Breast epithelium (tissue), 4 donors: Measurements from ENCODE around the gene RNU6-9. TPM values are rescaled to one million over a fixed set of nuclear protein-coding genes. Genes with fewer than 3 reads are reported as not detected.

ENCODE experiments used
- DNase-seq, 2 donors: peaks; one replicate each; pipeline ENCODE4 v3.0.0-alpha.2; 2019; ENCODE audit warnings: low spot score in 2 of 2
- H3K27ac ChIP-seq, 2 donors: fragments of 200-600 bp; sonication (generic) in 1 of 2; one replicate each; pipeline ENCODE4 v1.5.1; 2016 to 2019; ENCODE audit warnings: mild to moderate bottlenecking in 1 of 2
- H3K27me3 ChIP-seq, 2 donors: fragments of 200-600 bp; sonication (generic) in 1 of 2; one replicate each; pipeline versions ENCODE4 v1.5.1 to v1.6.0; 2017 to 2019; ENCODE audit warnings: control low read depth in 1 of 2, mild to moderate bottlenecking in 1 of 2
- H3K36me3 ChIP-seq: fragments of 200-600 bp; one replicate; pipeline ENCODE4 v1.5.1; 2019
- H3K4me1 ChIP-seq, 2 donors: fragments of 200-600 bp; sonication (generic); one replicate each; pipeline ENCODE4 v1.5.1; 2016 to 2019; ENCODE audit warnings: control low read depth in 1 of 2
- H3K4me3 ChIP-seq, 3 donors: fragments of 200-600 bp; sonication (generic); 1 replicate in 2 of 3; 2 replicates in 1 of 3; pipeline ENCODE4 v1.5.1; 2016 to 2019; ENCODE audit warnings: mild to moderate bottlenecking in 3 of 3, moderate library complexity in 2 of 3
- H3K9me3 ChIP-seq, 2 donors: fragments of 200-600 bp; sonication (generic) in 1 of 2; one replicate each; pipeline ENCODE4 v1.5.1; 2016 to 2019; ENCODE audit warnings: control low read depth in 1 of 2
- CTCF ChIP-seq, 3 donors: fragments of 450-650 bp; IDR thresholded peaks; one replicate each; pipeline ENCODE4 v1.5.1; 2016 to 2017; ENCODE audit warnings: antibody characterized with exemption in 3 of 3, mild to moderate bottlenecking in 3 of 3, moderate library complexity in 3 of 3
- POLR2A ChIP-seq: fragments of 450-650 bp; IDR thresholded peaks from one replicate; pipeline ENCODE4 v1.6.1; 2016; ENCODE audit warnings: antibody characterized with exemption, mild to moderate bottlenecking, moderate library complexity
- POLR2AphosphoS5 ChIP-seq, 3 donors: sonication (generic); formaldehyde crosslinking; IDR thresholded peaks; one replicate each; pipeline ENCODE4 v1.6.1; 2017; ENCODE audit warnings: antibody characterized with exemption in 3 of 3
- intact Hi-C: fragments of 100-400 bp; cut with DNase I; formaldehyde crosslinking; loops from one replicate; pipeline ENCODE4 v1.15.1; 2023; ENCODE audit warnings: low total_unique reads
- total RNA-seq, 3 donors: library from RNA; depleted of rRNA; stranded (reverse); fragments of >200 nt; gene quantifications; one replicate each; pipeline ENCODE4 v1.1.0, GENCODE V29; 2016

Gene RNU6-9
- total RNA-seq, 3 donors from 2014 or later = not detected

- no peak for DNase-seq
- intact Hi-C loops = loop anchor here (5.0 to 10.0 kb wide), 2 partner anchors 322 to 750 kb away; no protein-coding TSS in a partner anchor
- H3K27ac ChIP-seq = peak overlapping the region; percentile 96
- peak overlapping the region; percentile 74 to 93 (median 89) for H3K4me3 ChIP-seq
- TF ChIP-seq POLR2A (no peak), CTCF (IDR thresholded peaks at IDR 0.05) (no peak), POLR2AphosphoS5 (IDR thresholded peaks at IDR 0.05) (no peak)
- H3K4me1 ChIP-seq = no peaks in the 10 kb centered on the region
- no peaks in the 10 kb centered on the region for H3K9me3 ChIP-seq
- no peaks in the 10 kb centered on the region for H3K27me3 ChIP-seq
- no peaks in the 10 kb centered on the region for H3K36me3 ChIP-seq
Observed at GRCh38 chr19:892243-892893, 916 bp upstream of the RNU6-9 start.

GRCh38 chr19:896434-896833 is 3.1 kb downstream of the RNU6-9 start:
- TF ChIP-seq CTCF (IDR thresholded peaks at IDR 0.05) (no peak), POLR2A (no peak), POLR2AphosphoS5 (IDR thresholded peaks at IDR 0.05) (no peak)
- Histone ChIP-seq H3K27me3 (no peaks in the 10 kb centered on the region), H3K9me3 (no peaks in the 10 kb centered on the region), H3K36me3 (no peaks in the 10 kb centered on the region), H3K4me1 (no peaks in the 10 kb centered on the region), H3K4me3 (no peak overlapping the region), H3K27ac (no peak overlapping the region)
- intact Hi-C loops = loop anchor here (5.0 to 10.0 kb wide), 2 partner anchors 296 to 318 kb away; no protein-coding TSS in a partner anchor
- DNase-seq = no peak

GRCh38 chr19:896999-897398 is 3.7 kb downstream of the RNU6-9 start:
- intact Hi-C loops = loop anchor here (5.0 to 10.0 kb wide), 2 partner anchors 295 to 318 kb away; no protein-coding TSS in a partner anchor
- Histone ChIP-seq H3K4me1 (no peaks in the 10 kb centered on the region), H3K27ac (no peak overlapping the region), H3K36me3 (no peaks in the 10 kb centered on the region), H3K4me3 (no peak overlapping the region), H3K9me3 (no peaks in the 10 kb centered on the region), H3K27me3 (no peaks in the 10 kb centered on the region)
- no peak for DNase-seq
- TF ChIP-seq POLR2A = no peak
- no peak for TF ChIP-seq CTCF (IDR thresholded peaks at IDR 0.05)
- no peak for TF ChIP-seq POLR2AphosphoS5 (IDR thresholded peaks at IDR 0.05)

GRCh38 chr19:897442-898039 is 4.3 kb downstream of the RNU6-9 start:
- TF ChIP-seq CTCF (IDR thresholded peaks at IDR 0.05) (no peak), POLR2AphosphoS5 (IDR thresholded peaks at IDR 0.05) (no peak), POLR2A (no peak)
- no peaks in the 10 kb centered on the region for H3K27me3 ChIP-seq
- intact Hi-C loops = loop anchor here (5.0 to 10.0 kb wide), 2 partner anchors 295 to 317 kb away; no protein-coding TSS in a partner anchor

GRCh38 chr19:898663-899062 is 5.4 kb downstream of the RNU6-9 start:
- H3K27me3 ChIP-seq = no peaks in the 10 kb centered on the region
- no peak for TF ChIP-seq POLR2A
- TF ChIP-seq POLR2AphosphoS5 (IDR thresholded peaks at IDR 0.05) = no peak
- no peak for TF ChIP-seq CTCF (IDR thresholded peaks at IDR 0.05)
- H3K4me1 ChIP-seq = no peaks in the 10 kb centered on the region
- no peaks in the 10 kb centered on the region for H3K36me3 ChIP-seq
- intact Hi-C loops = loop anchor here (5.0 to 10.0 kb wide), 2 partner anchors 294 to 316 kb away; no protein-coding TSS in a partner anchor
- H3K9me3 ChIP-seq = no peaks in the 10 kb centered on the region
- no peak overlapping the region for H3K27ac ChIP-seq
- no peak overlapping the region for H3K4me3 ChIP-seq
- DNase-seq = no peak

More at GRCh38 chr19:897442-898039, 4.3 kb downstream of the RNU6-9 start:
- Histone ChIP-seq H3K4me3 (no peak overlapping the region), H3K9me3 (no peaks in the 10 kb centered on the region), H3K4me1 (no peaks in the 10 kb centered on the region), H3K36me3 (no peaks in the 10 kb centered on the region), H3K27ac (no peak overlapping the region)
- no peak for DNase-seq
